Panc1 (cell line): ENCODE data around the gene PKMYT1. TPM values are rescaled to one million over a fixed set of nuclear protein-coding genes. Genes with fewer than 3 reads are reported as not detected.

Source experiments
- ATAC-seq: fragments of 200-7000 bp; cut with Tn5 transposase; 2 replicates; pipeline ENCODE4 v1.9.1; 2020; ENCODE audit warnings: mild to moderate bottlenecking, moderate library complexity
- BruUV-seq: library from RNA; stranded (reverse); fragments of 400-500 nt; replicated peaks from 2 replicates; lab custom pipeline; 2021; lab: Mats Ljungman, UMichigan
- CTCF ChIA-PET: fragments of 300-600 bp; sonication (Branson Sonifier 250); formaldehyde crosslinking; loops from one replicate; lab custom pipeline; 2022; ENCODE audit warnings: antibody characterized with exemption; lab: Charles Lee
- POLR2A ChIA-PET: fragments of 300-600 bp; sonication (Branson Sonifier 250); formaldehyde crosslinking; loops from one replicate; lab custom pipeline; 2022; ENCODE audit warnings: antibody characterized with exemption; lab: Charles Lee
- DNase-seq: peaks from one replicate; pipeline ENCODE4 v3.0.0-alpha.2; 2010; ENCODE audit warnings: low read depth, low spot score
- H3K27ac ChIP-seq: 2 replicates; pipeline ENCODE4 v1.5.1; 2011; ENCODE audit warnings: mild to moderate bottlenecking, low read length, inconsistent platforms
- H3K27me3 ChIP-seq: fragments of 200-500 bp; sonication (Bioruptor generic); 2 replicates; pipeline ENCODE4 v1.6.0; 2014; ENCODE audit warnings: low read length, inconsistent platforms; ENCODE audit not compliant: control insufficient read depth, insufficient read depth
- H3K36me3 ChIP-seq: fragments of 200-500 bp; sonication (Bioruptor generic); 2 replicates; pipeline ENCODE4 v1.5.1; 2014; ENCODE audit warnings: inconsistent platforms, mild to moderate bottlenecking, low read length, moderate library complexity; ENCODE audit not compliant: control insufficient read depth, insufficient read depth
- H3K4me1 ChIP-seq: 2 replicates; pipeline ENCODE4 v1.5.1; 2011; ENCODE audit warnings: inconsistent platforms, mild to moderate bottlenecking, low read length, moderate library complexity; ENCODE audit not compliant: control insufficient read depth, insufficient read depth
- H3K4me3 ChIP-seq, 2 experiments: 2 replicates each; pipeline ENCODE4 v1.5.1; 2011 to 2012; ENCODE audit warnings: low read depth in 2 of 2, low read length in 2 of 2, mild to moderate bottlenecking in 2 of 2, inconsistent platforms in 1 of 2, moderate library complexity in 1 of 2
- H3K9me3 ChIP-seq: fragments of 200-500 bp; sonication (Bioruptor generic); 2 replicates; pipeline ENCODE4 v1.5.1; 2014; ENCODE audit warnings: low read depth, mild to moderate bottlenecking, inconsistent platforms, low read length, moderate library complexity; ENCODE audit not compliant: control insufficient read depth, insufficient read depth
- CTCF ChIP-seq: fragments of 450-650 bp; IDR thresholded peaks from 2 replicates; pipeline ENCODE4 v1.5.1; 2017; ENCODE audit warnings: mild to moderate bottlenecking
- POLR2AphosphoS5 ChIP-seq: IDR thresholded peaks from 2 replicates; pipeline ENCODE4 v1.6.1; 2012; ENCODE audit warnings: mild to moderate bottlenecking, low read depth, low read length, moderate library complexity
- REST ChIP-seq, 2 experiments: IDR thresholded peaks; 2 replicates each; pipeline ENCODE4 v1.6.1; 2011 to 2012; ENCODE audit warnings: low read depth in 2 of 2, control low read depth in 1 of 2, low read length in 1 of 2, mild to moderate bottlenecking in 1 of 2, moderate library complexity in 1 of 2; ENCODE audit not compliant: insufficient read depth in 1 of 2
- SIN3A ChIP-seq: IDR thresholded peaks from 2 replicates; pipeline ENCODE4 v1.6.1; 2012; ENCODE audit warnings: low read depth, mild to moderate bottlenecking, low read length, moderate library complexity, borderline replicate concordance; ENCODE audit not compliant: insufficient read depth
- TCF7L2 ChIP-seq: IDR thresholded peaks from 2 replicates; pipeline ENCODE4 v1.6.1; 2011; ENCODE audit warnings: mild to moderate bottlenecking, low read depth, low read length, inconsistent platforms
- in situ Hi-C: cut with HindIII; loops from 2 replicates; pipeline ENCODE4 v1.10.0; 2016; ENCODE audit warnings: low sequenced_read_pairs, low pct_unique_long_range_greater_than_20kb
- intact Hi-C: fragments of 100-400 bp; cut with micrococcal nuclease; formaldehyde crosslinking; loops from one replicate; pipeline ENCODE4 v1.10.0; 2022; ENCODE audit not compliant: unreplicated experiment
- total RNA-seq: library from RNA; stranded (reverse); gene quantifications from one replicate; pipeline ENCODE4 v1.2.1, GENCODE V29; 2021; ENCODE audit not compliant: unreplicated experiment

PKMYT1 gene
- total RNA-seq, 1 experiment from 2014 or later: 105 TPM

GRCh38 chr16:2942045-2942444 is 38.2 kb downstream of the PKMYT1 start:
- CTCF ChIA-PET: no interaction called here
- H3K4me1 ChIP-seq: no peaks in the 10 kb centered on the region
- H3K9me3 ChIP-seq: no peaks in the 10 kb centered on the region
- no peak overlapping the region for H3K4me3 ChIP-seq
- H3K27ac ChIP-seq: no peak overlapping the region
- BruUV-seq: no TSS peak
- no peaks in the 10 kb centered on the region for H3K27me3 ChIP-seq
- TF ChIP-seq REST (IDR thresholded peaks at IDR 0.05; ENCODE audit: insufficient read depth in 1 of 2, low read depth in 2 of 2, low read length in 1 of 2) (no peak), POLR2AphosphoS5 (no peak), CTCF (no peak)
- in situ Hi-C loops (no loop called here), intact Hi-C loops (no loop called here)
- POLR2A ChIA-PET: interaction anchor here (0.6 kb wide), 1 partner anchor 21 kb away, joined by 12 read pairs; no protein-coding TSS in a partner anchor
- H3K36me3 ChIP-seq: no peaks in the 10 kb centered on the region
- ATAC-seq (no peak), DNase-seq (no peak)

GRCh38 chr16:2939968-2940367 is 40.3 kb downstream of the PKMYT1 start:
- H3K27me3 ChIP-seq: no peaks in the 10 kb centered on the region
- TF ChIP-seq CTCF: no peak
- no peak for TF ChIP-seq TCF7L2
- no peak for TF ChIP-seq SIN3A
- TF ChIP-seq REST (IDR thresholded peaks at IDR 0.05; ENCODE audit: insufficient read depth in 1 of 2, low read depth in 2 of 2, low read length in 1 of 2): no peak
- no peak for TF ChIP-seq POLR2AphosphoS5
- DNase-seq: no peak
- no peaks in the 10 kb centered on the region for H3K4me1 ChIP-seq
- TSS peak; percentile 49 for BruUV-seq
- POLR2A ChIA-PET: no interaction called here
- H3K36me3 ChIP-seq: no peaks in the 10 kb centered on the region
- H3K27ac ChIP-seq: no peak overlapping the region
- CTCF ChIA-PET: interaction anchor here (1.2 kb wide), 1 partner anchor 13 kb away, joined by 5 read pairs; no protein-coding TSS in a partner anchor
- ATAC-seq: no peak
- in situ Hi-C loops (no loop called here), intact Hi-C loops (no loop called here)
- H3K4me3 ChIP-seq: no peak overlapping the region
- H3K9me3 ChIP-seq: no peaks in the 10 kb centered on the region
